ENCODE data around the gene WDFY2.

DNA sequence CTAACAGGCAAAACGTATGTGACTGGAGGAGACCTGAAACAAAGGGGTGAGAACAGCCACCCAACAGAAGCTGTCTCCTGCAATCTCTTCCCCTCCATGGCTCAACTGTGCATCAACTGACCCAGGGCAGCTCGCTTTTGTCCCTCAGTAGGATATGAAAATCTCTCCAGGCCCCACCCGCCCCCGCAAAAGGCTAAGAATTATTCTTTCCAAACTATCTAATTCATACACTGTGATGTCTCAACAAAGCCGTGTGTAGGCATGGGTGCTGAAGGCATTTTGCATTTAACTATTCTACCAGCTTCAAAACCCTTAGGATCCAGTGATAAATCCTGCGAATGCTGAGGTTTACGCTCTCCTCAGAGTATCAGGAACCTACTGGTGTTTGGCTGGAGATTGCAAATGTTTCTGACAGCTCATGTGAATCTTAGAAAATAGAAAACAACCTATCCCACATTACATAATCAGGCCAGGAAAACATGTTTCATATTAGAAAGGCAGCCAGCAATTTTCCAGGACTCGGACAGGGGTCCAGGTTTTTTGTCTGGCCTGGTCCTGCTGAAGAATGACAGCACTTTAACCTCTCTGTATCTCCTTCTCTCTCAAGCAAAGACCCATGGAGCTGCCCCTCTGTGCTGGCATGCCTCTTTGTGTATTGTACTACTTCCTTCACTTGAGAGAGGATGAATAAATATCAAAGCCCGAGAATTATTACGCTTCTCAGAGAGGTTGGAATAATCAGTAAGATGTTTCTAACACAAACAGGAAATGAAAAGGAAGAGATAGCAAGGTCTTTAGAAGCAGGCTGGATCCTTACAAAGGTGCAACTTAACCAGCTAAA lies 202.4 kb downstream of the WDFY2 start:
- TF ChIP-seq, protein P1, sequence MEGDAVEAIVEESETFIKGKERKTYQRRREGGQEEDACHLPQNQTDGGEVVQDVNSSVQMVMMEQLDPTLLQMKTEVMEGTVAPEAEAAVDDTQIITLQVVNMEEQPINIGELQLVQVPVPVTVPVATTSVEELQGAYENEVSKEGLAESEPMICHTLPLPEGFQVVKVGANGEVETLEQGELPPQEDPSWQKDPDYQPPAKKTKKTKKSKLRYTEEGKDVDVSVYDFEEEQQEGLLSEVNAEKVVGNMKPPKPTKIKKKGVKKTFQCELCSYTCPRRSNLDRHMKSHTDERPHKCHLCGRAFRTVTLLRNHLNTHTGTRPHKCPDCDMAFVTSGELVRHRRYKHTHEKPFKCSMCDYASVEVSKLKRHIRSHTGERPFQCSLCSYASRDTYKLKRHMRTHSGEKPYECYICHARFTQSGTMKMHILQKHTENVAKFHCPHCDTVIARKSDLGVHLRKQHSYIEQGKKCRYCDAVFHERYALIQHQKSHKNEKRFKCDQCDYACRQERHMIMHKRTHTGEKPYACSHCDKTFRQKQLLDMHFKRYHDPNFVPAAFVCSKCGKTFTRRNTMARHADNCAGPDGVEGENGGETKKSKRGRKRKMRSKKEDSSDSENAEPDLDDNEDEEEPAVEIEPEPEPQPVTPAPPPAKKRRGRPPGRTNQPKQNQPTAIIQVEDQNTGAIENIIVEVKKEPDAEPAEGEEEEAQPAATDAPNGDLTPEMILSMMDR (conservative IDR thresholded peaks at IDR 0.05 in 1 of 2, IDR thresholded peaks at IDR 0.05 in 1 of 2; ENCODE audit: extremely low read depth in 1 of 2, insufficient read depth in 1 of 2, low read depth in 1 of 2, low read length in 2 of 2) = no peak
- no peak for TF ChIP-seq EZH2 (IDR thresholded peaks at IDR 0.05; ENCODE audit: borderline replicate concordance, low read length)

Measured in mammary epithelial cell (primary cell).